HG02798 (cell line): Measurements from ENCODE around the gene SIK2.
A peak's percentile ranks its signal among the peaks of the same experiment; 100 is the strongest.
"Not testable (repeated sequence)": the region's sequence is repeated elsewhere in the genome, so short reads cannot be mapped to it uniquely, and the experiment has no call there.

Experiments used
- ATAC-seq: cut with Tn5 transposase; IDR thresholded peaks from one replicate; pipeline ENCODE4 v1.9.1; 2021; ENCODE audit warnings: mild to moderate bottlenecking; ENCODE audit not compliant: unreplicated experiment, poor library complexity

SIK2 gene

GRCh38 chr11:111691741-111692140 lies 89.5 kb downstream of the SIK2 start:
- no peak for ATAC-seq

GRCh38 chr11:111693224-111693937 lies 91.1 kb downstream of the SIK2 start:
- ATAC-seq, result no peak

GRCh38 chr11:111694851-111695250 lies 92.6 kb downstream of the SIK2 start:
- no peak for ATAC-seq

- no peak for ATAC-seq
Observed at GRCh38 chr11:111696556-111696955, 94.3 kb downstream of the SIK2 start.

GRCh38 chr11:111697933-111698371 lies 95.7 kb downstream of the SIK2 start:
- peak; percentile 48 for ATAC-seq

- ATAC-seq, result no peak
Observed at GRCh38 chr11:111698852-111699559, 96.8 kb downstream of the SIK2 start.

- no peak for ATAC-seq
Observed at GRCh38 chr11:111699579-111700156, 97.4 kb downstream of the SIK2 start.

- no peak for ATAC-seq
Observed at GRCh38 chr11:111700162-111700561, 97.9 kb downstream of the SIK2 start.

GRCh38 chr11:111702623-111703022 lies 100.4 kb downstream of the SIK2 start:
- no peak for ATAC-seq

GRCh38 chr11:111703576-111703975 lies 101.3 kb downstream of the SIK2 start:
- ATAC-seq, result no peak

GRCh38 chr11:111707039-111707690 lies 104.9 kb downstream of the SIK2 start:
- ATAC-seq, result no peak

- no peak for ATAC-seq
Observed at GRCh38 chr11:111707691-111708067, 105.4 kb downstream of the SIK2 start.

- peak; percentile 50 for ATAC-seq
Observed at GRCh38 chr11:111714522-111714921, 112.3 kb downstream of the SIK2 start.

- ATAC-seq, result no peak
Observed at GRCh38 chr11:111715142-111715816, 113.0 kb downstream of the SIK2 start.

GRCh38 chr11:111717660-111718059 lies 115.4 kb downstream of the SIK2 start:
- not testable (repeated sequence) for ATAC-seq

- ATAC-seq, result no peak
Observed at GRCh38 chr11:111718436-111718835, 116.2 kb downstream of the SIK2 start.

GRCh38 chr11:111718859-111719258 lies 116.6 kb downstream of the SIK2 start:
- ATAC-seq, result no peak

- ATAC-seq, result no peak
Observed at GRCh38 chr11:111719379-111719778, 117.1 kb downstream of the SIK2 start.

- ATAC-seq, result no peak
Observed at GRCh38 chr11:111720801-111721494, 118.7 kb downstream of the SIK2 start.

- no peak for ATAC-seq
Observed at GRCh38 chr11:111722501-111722900, 120.3 kb downstream of the SIK2 start.
